ENCODE data around the gene SORCS1. TPM values are rescaled to one million over a fixed set of nuclear protein-coding genes. Genes with fewer than 3 reads are reported as not detected.

The SORCS1 gene
- polyA plus RNA-seq, 3 donors, result 0.09 TPM; not detected in 2

GRCh38 chr10:107011105-107011504 is 153.4 kb downstream of the SORCS1 start:
- no peak for DNase-seq
- no peak overlapping the region for H2AFZ ChIP-seq (ENCODE audit: insufficient read depth, low read depth, low read length, poor library complexity, severe bottlenecking)
- H3K27ac ChIP-seq (ENCODE audit: low read depth in 1 of 2, low read length in 2 of 2), result no peak overlapping the region
- H3K36me3 ChIP-seq (replicated peaks in 1 of 2; ENCODE audit: control insufficient read depth in 1 of 2, insufficient read depth in 2 of 2, low read length in 2 of 2), result no peaks in the 10 kb centered on the region
- intact Hi-C loops (cut with micrococcal nuclease), result no loop called here
- no CpG with 5 or more reads among the region's 3 CpGs for WGBS (ENCODE audit: insufficient coverage)
- H4K20me1 ChIP-seq (ENCODE audit: insufficient read depth, low read length), result no peaks in the 10 kb centered on the region
- H3K4me2 ChIP-seq (replicated peaks; ENCODE audit: extremely low read depth, low read length, poor library complexity, severe bottlenecking), result no peak overlapping the region
- Mint-ChIP-seq H3K27me3 (ENCODE audit: low read depth in 3 of 3) (peaks cover 0 to 3% (median 2%) of the 10 kb centered on the region in 3 donors), H3K9me3 (peaks cover 0 to 6% (median 4%) of the 10 kb centered on the region in 7 donors), H3K4me3 (no peak overlapping the region), H3K4me1 (no peaks in the 10 kb centered on the region), H3K36me3 (no peaks in the 10 kb centered on the region), H3K27ac (no peak overlapping the region)
- no peak for TF ChIP-seq CTCF (IDR thresholded peaks at IDR 0.05)
- H3K79me2 ChIP-seq (ENCODE audit: insufficient read depth, low read length), result no peaks in the 10 kb centered on the region
- no peaks in the 10 kb centered on the region for H3K4me1 ChIP-seq (ENCODE audit: control insufficient read depth in 1 of 2, insufficient read depth in 2 of 2, low read length in 2 of 2)
- no peak overlapping the region for H3K9ac ChIP-seq (ENCODE audit: insufficient read depth, low read length, poor library complexity, severe bottlenecking)
- H3K4me3 ChIP-seq (replicated peaks in 1 of 3; ENCODE audit: low read depth in 2 of 3, low read length in 3 of 3), result no peak overlapping the region
- H3K27me3 ChIP-seq (ENCODE audit: control insufficient read depth in 2 of 2, insufficient read depth in 2 of 2, low read length in 2 of 2), result no peaks in the 10 kb centered on the region
- peaks cover 0 to 4% of the 10 kb centered on the region in 2 donors for H3K9me3 ChIP-seq (replicated peaks in 1 of 2; ENCODE audit: control insufficient read depth in 1 of 2, insufficient read depth in 1 of 2, low read length in 2 of 2)

GRCh38 chr10:107010531-107010930 is 154.0 kb downstream of the SORCS1 start:
- Mint-ChIP-seq H3K27me3 (ENCODE audit: low read depth in 3 of 3) (peaks cover 0 to 3% (median 2%) of the 10 kb centered on the region in 3 donors), H3K4me3 (no peak overlapping the region), H3K27ac (no peak overlapping the region), H3K9me3 (peaks cover 0 to 7% (median 4%) of the 10 kb centered on the region in 7 donors), H3K4me1 (no peaks in the 10 kb centered on the region), H3K36me3 (no peaks in the 10 kb centered on the region)
- no peak for DNase-seq
- Histone ChIP-seq H3K4me2 (replicated peaks; ENCODE audit: extremely low read depth, low read length, poor library complexity, severe bottlenecking) (no peak overlapping the region), H4K20me1 (ENCODE audit: insufficient read depth, low read length) (no peaks in the 10 kb centered on the region), H2AFZ (ENCODE audit: insufficient read depth, low read depth, low read length, poor library complexity, severe bottlenecking) (no peak overlapping the region), H3K27ac (ENCODE audit: low read depth in 1 of 2, low read length in 2 of 2) (no peak overlapping the region), H3K9ac (ENCODE audit: insufficient read depth, low read length, poor library complexity, severe bottlenecking) (no peak overlapping the region), H3K27me3 (ENCODE audit: control insufficient read depth in 2 of 2, insufficient read depth in 2 of 2, low read length in 2 of 2) (no peaks in the 10 kb centered on the region), H3K9me3 (replicated peaks in 1 of 2; ENCODE audit: control insufficient read depth in 1 of 2, insufficient read depth in 1 of 2, low read length in 2 of 2) (peaks cover 0 to 4% of the 10 kb centered on the region in 2 donors), H3K4me3 (replicated peaks in 1 of 3; ENCODE audit: low read depth in 2 of 3, low read length in 3 of 3) (no peak overlapping the region), H3K79me2 (ENCODE audit: insufficient read depth, low read length) (no peaks in the 10 kb centered on the region), H3K36me3 (replicated peaks in 1 of 2; ENCODE audit: control insufficient read depth in 1 of 2, insufficient read depth in 2 of 2, low read length in 2 of 2) (no peaks in the 10 kb centered on the region), H3K4me1 (ENCODE audit: control insufficient read depth in 1 of 2, insufficient read depth in 2 of 2, low read length in 2 of 2) (no peaks in the 10 kb centered on the region)
- intact Hi-C loops (cut with micrococcal nuclease), result no loop called here
- no peak for TF ChIP-seq CTCF (IDR thresholded peaks at IDR 0.05)
- WGBS (ENCODE audit: insufficient coverage), result 91% methylated on average over 3 of the region's 8 CpGs

Measured in CD14-positive monocyte (primary cell).